AG09309 (cell line): ENCODE measurements around the gene FUOM.

Experiments used
- DNase-seq: peaks from one replicate; pipeline ENCODE4 v3.0.0-alpha.2; 2010; ENCODE audit warnings: low read depth
- H3K4me3 ChIP-seq: 2 replicates; pipeline ENCODE4 v1.5.1; 2011; ENCODE audit warnings: mild to moderate bottlenecking, low read depth, low read length, moderate library complexity; ENCODE audit not compliant: control insufficient read depth
- CTCF ChIP-seq: IDR thresholded peaks from 2 replicates; pipeline ENCODE4 v1.5.1; 2011; ENCODE audit warnings: mild to moderate bottlenecking, low read depth, low read length, inconsistent platforms; ENCODE audit not compliant: insufficient read depth, control insufficient read depth; ENCODE audit errors: missing control alignments

Gene FUOM

GRCh38 chr10:133355266-133355665, 2.6 kb downstream of the FUOM start:
- DNase-seq = no peak
- H3K4me3 ChIP-seq = no peak overlapping the region
- TF ChIP-seq CTCF = no peak

- no peak for DNase-seq
- no peak overlapping the region for H3K4me3 ChIP-seq
- TF ChIP-seq CTCF = no peak
Measured at GRCh38 chr10:133354672-133355240, 3.1 kb downstream of the FUOM start.

GRCh38 chr10:133353988-133354605, 3.7 kb downstream of the FUOM start:
- DNase-seq = no peak
- no peak overlapping the region for H3K4me3 ChIP-seq
- TF ChIP-seq CTCF = no peak

- no peak for DNase-seq
- H3K4me3 ChIP-seq = no peak overlapping the region
- no peak for TF ChIP-seq CTCF
Measured at GRCh38 chr10:133353202-133353959, 4.4 kb downstream of the FUOM start.

GRCh38 chr10:133351408-133352318, 6.2 kb downstream of the FUOM start:
- TF ChIP-seq CTCF = no peak
- DNase-seq = no peak
- no peak overlapping the region for H3K4me3 ChIP-seq

GRCh38 chr10:133350950-133351329, 6.9 kb downstream of the FUOM start:
- TF ChIP-seq CTCF = no peak
- DNase-seq = no peak
- H3K4me3 ChIP-seq = no peak overlapping the region
